Breast epithelium (tissue), 3 donors: Measurements from ENCODE around the gene LEMD1.
"Not testable (repeated sequence)": the region's sequence is repeated elsewhere in the genome, so short reads cannot be mapped to it uniquely, and the experiment has no call there.

Experiments
- POLR2A ChIP-seq: fragments of 450-650 bp; IDR thresholded peaks from one replicate; pipeline ENCODE4 v1.6.1; 2016; ENCODE audit warnings: antibody characterized with exemption, mild to moderate bottlenecking, moderate library complexity
- POLR2AphosphoS5 ChIP-seq, 3 donors: sonication (generic); formaldehyde crosslinking; IDR thresholded peaks; one replicate each; pipeline ENCODE4 v1.6.1; 2017; ENCODE audit warnings: antibody characterized with exemption in 3 of 3
- TF ChIP-seq, protein P1 (sequence below), 3 donors: fragments of 450-650 bp; IDR thresholded peaks; one replicate each; pipeline ENCODE4 v1.5.1; 2016 to 2017; ENCODE audit warnings: antibody characterized with exemption in 3 of 3, mild to moderate bottlenecking in 3 of 3, moderate library complexity in 3 of 3

DNA sequence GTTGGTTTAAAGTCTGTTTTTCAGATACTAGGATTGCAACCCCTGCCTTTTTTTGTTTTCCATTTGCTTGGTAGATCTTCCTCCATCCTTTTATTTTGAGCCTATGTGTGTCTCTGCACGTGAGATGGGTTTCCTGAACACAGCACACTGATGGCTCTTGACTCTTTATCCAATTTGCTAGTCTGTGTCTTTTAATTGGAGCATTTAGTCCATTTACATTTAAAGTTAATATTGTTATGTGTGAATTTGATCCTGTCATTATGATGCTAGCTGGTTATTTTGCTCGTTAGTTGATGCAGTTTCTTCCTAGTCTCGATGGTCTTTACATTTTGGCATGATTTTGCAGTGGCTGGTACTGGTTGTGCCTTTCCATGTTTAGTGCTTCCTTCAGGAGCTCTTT is 17.4 kb downstream of the LEMD1 start:
- TF ChIP-seq, protein P1, sequence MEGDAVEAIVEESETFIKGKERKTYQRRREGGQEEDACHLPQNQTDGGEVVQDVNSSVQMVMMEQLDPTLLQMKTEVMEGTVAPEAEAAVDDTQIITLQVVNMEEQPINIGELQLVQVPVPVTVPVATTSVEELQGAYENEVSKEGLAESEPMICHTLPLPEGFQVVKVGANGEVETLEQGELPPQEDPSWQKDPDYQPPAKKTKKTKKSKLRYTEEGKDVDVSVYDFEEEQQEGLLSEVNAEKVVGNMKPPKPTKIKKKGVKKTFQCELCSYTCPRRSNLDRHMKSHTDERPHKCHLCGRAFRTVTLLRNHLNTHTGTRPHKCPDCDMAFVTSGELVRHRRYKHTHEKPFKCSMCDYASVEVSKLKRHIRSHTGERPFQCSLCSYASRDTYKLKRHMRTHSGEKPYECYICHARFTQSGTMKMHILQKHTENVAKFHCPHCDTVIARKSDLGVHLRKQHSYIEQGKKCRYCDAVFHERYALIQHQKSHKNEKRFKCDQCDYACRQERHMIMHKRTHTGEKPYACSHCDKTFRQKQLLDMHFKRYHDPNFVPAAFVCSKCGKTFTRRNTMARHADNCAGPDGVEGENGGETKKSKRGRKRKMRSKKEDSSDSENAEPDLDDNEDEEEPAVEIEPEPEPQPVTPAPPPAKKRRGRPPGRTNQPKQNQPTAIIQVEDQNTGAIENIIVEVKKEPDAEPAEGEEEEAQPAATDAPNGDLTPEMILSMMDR (IDR thresholded peaks at IDR 0.05): not testable (repeated sequence)
- not testable (repeated sequence) for TF ChIP-seq POLR2A; POLR2AphosphoS5 (IDR thresholded peaks at IDR 0.05)
